ENCODE results near the gene LIMCH1.
"Not testable (repeated sequence)": the region's sequence is repeated elsewhere in the genome, so short reads cannot be mapped to it uniquely, and the experiment has no call there.

The LIMCH1 gene, protein sequence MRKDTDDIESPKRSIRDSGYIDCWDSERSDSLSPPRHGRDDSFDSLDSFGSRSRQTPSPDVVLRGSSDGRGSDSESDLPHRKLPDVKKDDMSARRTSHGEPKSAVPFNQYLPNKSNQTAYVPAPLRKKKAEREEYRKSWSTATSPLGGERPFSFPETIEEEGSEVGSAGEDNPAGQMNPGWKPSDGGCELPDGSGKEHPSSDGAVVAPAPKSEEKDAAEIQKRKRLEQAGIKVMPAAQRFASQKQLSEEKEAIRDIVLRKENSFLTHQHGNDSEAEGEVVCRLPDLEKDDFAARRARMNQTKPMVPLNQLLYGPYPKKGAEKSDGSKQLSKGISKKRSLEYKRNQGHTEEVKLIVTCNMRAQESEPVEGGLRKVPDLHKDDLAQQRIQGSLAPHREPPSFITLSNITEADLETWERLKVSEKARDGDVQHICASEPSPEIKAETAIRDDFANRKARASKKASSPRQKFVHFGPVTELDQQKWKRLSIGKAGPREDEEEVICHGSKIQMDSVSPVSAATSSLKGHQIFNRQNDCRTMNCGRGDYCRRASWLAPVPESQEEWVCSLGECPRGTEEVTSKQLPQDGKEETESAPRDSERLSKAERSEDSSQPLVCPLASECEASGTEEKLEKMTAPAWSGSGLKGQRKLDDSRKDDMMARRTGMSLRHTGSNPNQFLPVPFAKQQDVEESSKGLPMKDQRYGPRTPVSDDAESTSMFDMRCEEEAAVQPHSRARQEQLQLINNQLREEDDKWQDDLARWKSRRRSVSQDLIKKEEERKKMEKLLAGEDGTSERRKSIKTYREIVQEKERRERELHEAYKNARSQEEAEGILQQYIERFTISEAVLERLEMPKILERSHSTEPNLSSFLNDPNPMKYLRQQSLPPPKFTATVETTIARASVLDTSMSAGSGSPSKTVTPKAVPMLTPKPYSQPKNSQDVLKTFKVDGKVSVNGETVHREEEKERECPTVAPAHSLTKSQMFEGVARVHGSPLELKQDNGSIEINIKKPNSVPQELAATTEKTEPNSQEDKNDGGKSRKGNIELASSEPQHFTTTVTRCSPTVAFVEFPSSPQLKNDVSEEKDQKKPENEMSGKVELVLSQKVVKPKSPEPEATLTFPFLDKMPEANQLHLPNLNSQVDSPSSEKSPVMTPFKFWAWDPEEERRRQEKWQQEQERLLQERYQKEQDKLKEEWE (N-terminal part only)

DNA sequence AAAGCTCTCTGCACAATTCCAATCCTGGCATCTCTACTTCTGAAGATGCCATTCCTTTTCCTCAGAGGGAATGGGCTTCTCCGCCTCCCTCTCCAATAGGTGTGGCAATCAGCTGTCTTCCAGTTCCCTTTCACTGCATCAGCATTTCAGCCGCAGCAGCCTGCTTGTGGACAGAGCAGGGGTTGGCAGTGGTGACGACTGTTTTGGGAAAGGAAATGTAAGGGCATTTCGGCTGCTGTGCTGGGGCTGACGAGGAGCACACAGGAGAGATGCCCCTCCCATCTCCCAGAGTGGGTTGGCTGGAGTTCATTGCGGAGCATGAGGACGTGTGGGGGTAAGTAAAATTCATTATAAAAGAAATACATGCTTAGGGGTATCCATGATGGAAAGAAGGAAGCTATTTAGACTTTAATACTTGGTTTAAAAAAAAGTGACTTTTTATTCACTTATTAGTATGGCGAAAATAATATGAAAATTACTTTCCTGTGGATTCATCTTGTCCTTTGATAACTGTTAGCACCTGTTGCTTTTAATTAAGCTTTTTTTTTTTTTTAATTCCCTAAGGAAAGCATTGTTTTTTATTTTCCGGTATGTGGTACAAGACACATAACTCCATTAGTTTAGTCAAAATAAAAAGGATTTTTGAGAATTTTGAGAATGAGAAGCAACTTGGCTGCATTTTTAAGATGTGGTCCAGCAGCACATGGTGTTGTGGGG lies at the start of gene LIMCH1:
Gene LIMCH1 (plus strand): TSS at position 141 of the 717 bp plus-strand sequence. CDS start 67,839 bp downstream, outside the sequence.
- DNase-seq: no peak

DNA sequence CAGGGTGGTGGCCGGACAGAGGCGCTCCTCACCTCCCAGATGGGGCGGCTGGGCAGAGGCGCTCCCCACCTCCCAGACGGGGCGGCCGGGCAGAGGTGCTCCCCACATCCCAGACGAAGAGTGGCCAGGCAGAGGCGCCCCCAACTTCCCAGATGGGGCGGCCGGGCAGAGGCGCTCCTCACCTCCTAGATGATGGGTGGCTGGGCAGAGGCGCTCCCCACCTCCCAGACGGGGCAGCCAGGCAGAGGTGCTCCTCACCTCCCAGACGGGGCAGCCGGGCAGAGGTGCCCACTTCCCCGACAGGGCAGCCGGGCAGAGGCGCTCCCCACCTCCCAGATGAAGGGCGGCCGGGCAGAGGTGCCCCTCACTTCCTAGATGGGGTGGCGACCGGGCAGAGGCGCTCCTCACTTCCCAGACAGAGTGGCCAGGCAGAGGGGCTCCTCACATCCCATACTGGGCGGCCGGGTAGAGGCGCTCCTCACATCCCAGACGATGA lies 46.8 kb upstream of the LIMCH1 start:
- DNase-seq: not testable (repeated sequence)

DNA sequence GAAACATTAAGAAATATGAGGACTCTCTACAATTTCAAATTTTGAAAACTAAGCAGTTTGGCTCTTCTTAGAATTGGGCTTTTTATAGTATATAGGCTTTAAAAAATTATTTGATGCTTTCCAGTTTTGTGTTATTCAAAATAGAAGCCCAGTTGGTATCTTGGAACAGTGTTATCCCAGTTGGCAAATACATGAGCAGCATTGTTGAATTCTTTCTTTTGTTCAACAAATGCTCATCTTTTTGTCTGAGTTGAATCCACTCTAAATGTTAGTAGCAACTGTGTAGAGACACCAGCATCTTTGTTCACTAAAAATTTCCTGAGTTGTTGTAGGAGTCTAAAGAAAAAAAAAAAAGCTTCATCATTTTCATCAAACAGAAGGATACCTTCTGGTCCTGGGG lies 41.0 kb upstream of the LIMCH1 start:
- DNase-seq: no peak

GRCh38 chr4:41498177-41498576 lies 39.8 kb upstream of the LIMCH1 start:
- no peak for DNase-seq

DNA sequence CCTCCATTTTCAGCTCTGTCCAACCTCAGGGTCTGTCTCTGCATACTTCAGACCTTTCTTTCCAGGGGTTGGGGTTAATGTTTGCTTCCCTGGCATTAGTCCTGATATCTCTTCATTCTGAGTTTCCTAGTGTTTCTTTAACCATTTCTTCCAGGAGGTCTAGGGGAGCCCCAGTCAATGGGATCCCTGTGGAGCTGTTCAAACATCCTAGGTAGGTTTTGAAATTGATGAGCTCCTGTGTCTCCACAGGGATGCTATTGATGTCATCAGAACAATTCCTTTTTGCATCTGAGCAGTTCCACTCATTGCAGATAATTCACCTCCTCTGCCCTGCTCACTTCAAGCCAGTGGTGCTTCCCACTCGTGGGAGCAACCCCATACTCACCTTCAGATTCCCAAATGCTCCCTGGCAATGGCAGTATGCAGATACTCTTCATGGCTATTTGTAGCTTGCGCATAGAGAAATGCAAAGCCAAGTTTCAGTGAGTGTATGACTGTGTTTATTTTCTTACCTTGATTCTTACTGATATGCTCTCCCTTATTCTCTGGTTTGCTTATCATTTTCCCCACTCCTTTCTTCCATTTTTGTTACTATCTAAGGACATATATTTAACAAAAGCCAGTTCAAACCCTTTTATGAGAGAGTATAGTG lies 33.7 kb upstream of the LIMCH1 start:
- no peak for DNase-seq

DNA sequence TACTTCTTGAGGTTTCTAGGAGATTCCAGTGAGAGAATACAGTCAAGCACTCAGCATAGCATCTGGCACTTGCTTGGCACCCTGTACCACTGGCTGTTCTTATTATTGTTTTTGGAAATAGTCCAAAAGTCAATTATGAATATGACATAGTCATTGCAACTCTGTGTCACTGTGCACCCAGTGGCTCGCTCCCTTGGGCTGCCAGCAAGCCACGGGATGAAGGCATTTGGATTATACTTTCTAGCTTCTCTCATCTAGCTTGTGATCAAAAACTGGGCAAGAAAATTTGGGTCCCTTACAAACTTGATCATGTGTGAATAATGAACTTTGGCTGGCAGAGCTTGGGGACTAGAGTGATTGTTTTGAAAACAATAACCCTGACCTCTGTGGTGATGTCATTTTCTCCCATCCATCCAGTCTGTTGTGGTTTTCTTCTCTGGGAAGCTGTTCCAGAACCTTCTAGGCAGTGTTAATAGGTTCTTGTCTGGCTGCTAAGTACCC lies 32.7 kb upstream of the LIMCH1 start:
- no peak for DNase-seq

DNA sequence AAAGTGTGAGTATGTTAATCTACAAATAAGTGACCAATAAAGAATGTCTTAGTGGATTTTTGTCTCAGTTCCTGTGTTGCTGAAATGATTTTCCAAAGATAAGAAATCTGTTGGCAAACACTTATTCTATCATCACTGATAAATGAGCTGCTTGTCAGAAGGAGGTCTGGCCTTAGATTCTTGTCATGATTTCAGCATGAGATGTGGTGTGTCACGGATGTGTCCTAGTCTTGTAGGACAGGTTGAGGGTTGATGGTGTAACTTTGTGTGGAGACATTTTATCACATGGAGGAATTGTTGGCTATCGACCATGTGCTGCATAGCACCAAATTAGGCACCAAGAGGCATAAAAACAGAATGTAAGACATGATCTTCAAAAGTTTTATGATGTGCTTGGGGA lies 31.8 kb upstream of the LIMCH1 start:
- no peak for DNase-seq

DNA sequence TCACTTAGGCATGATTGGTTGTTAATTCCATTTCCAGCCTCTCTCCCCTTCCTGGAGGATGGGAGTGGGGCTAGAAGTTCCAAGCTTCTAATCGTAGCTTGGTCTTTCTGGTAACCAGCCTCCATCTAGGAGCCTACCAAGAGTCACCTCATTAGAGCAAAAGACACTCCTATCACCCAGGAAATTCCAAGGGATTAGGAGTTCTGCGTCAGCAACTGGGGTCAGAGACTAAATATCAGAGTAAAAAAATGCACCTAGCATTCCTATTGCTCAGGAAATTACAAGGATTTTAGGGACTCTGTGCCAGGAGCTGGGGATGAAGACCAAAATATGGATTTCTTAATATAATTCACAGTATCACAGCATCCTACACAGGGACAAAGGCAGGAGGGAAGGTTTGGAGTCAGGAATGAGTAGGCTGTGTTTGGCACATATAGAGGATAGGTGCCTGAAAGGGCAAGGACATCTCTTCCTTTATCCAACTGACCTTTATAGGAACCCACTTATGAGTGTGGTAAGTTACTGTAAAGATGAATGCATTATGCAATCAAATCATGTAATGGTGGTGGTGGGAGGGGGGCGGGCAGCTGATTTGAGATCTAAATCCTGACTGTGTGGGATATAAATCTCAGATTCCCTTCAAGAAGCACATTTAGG lies 30.5 kb upstream of the LIMCH1 start:
- DNase-seq: no peak

DNA sequence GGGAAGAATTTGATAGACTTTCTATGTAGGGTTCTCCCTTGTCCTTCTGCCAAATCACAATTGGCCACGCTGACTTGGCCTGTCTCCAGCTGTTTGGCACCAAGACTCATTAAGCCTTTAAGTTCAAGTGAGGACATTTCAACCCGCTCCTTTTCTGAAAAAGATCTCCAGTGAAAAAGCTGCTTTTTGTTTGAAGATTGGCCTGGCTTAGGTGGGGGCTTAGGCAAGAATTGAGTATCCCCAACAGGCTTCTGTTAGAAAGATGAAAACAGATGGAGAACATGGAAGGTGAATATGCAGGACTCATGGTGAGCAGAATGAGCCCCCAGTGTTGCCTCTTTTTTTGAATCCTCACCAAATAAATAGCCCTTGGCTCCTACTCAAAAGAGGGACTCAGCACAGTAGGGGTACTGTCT lies 28.5 kb upstream of the LIMCH1 start:
- DNase-seq: no peak

DNA sequence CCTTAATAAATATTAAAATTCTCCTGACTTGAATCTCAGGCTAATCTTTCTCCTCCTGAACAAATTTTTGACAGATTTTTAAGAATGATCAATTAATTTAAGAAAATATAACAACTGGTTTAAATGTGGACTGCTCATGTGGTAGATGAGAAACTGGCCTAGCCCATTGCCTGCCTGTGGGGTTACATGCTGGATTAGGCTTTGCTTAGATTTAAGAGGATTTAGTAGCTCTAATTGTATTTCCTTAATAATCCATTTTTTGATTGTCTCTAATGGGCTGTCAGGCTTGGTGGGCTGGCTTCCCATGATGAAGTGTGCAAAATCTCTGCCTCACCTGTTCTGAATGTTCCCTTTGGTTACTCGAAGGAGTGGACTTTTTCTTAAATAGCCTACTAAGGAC lies 27.8 kb upstream of the LIMCH1 start:
- DNase-seq: no peak

GRCh38 chr4:41512136-41512535 lies 25.8 kb upstream of the LIMCH1 start:
- no peak for DNase-seq

- DNase-seq: no peak
Measured at GRCh38 chr4:41512596-41512995, 25.4 kb upstream of the LIMCH1 start.

GRCh38 chr4:41514169-41514568 lies 23.8 kb upstream of the LIMCH1 start:
- no peak for DNase-seq

- DNase-seq: no peak
Measured at GRCh38 chr4:41514766-41515481, 23.0 kb upstream of the LIMCH1 start.

DNA sequence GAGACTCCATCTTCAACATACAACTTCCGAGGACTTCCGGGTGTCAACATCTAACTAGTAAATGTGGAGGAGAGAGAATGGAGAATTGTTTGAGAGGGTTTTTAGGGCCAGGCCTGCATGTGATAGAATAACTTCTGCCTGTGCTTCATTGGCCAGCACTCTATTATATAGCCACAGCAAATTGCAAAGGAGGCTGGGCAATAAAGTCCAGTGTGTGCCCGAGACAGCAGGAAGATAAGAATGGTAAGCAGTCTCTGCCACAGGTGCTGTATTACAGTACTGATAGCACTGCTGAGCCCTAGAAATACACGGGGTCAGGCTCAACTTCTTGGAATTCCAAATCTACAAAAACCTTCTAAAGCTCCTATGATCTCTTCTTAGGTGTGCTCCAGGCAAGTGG lies 20.8 kb upstream of the LIMCH1 start:
- no peak for DNase-seq

DNA sequence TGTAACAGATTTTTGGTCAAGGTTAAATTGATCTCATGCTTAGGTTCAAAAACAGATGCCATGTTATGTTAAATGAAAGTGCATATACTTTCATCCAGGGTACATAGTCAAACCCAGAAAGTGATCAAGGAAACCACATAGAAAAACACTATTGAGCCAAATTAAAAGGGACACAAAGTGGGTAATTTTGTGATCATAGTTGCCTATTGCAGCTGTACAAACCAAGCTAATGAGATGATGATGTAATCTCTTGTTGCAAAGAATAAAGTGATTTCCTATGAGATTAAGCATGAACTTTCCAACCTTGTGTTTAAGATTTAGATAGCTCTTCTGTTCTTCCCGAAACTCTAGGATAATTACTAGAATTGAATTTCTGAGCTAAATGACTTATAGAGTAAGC lies 20.2 kb upstream of the LIMCH1 start:
- DNase-seq: no peak

GRCh38 chr4:41524425-41524824 lies 13.5 kb upstream of the LIMCH1 start:
- DNase-seq: no peak

- DNase-seq: no peak
Measured at GRCh38 chr4:41525129-41525528, 12.8 kb upstream of the LIMCH1 start.

DNA sequence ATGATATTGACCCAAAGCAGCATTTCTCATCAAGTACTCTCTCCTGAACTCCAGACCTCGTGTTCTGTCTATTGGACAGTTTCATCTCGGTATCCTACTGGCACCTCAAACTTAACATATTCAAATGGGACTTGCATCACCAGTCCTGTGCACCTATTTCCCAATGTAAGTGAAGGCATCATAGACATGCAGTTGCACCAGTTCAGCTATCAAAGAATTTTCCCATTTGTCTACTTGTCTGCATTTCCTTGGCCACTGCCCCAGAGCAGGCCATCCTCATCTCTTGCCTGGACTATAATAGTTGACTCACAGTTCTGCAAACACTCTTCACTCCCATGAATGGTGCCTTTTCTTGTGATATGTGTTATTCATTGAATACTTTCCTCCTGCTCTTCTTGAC lies 11.3 kb upstream of the LIMCH1 start:
- DNase-seq: no peak

DNA sequence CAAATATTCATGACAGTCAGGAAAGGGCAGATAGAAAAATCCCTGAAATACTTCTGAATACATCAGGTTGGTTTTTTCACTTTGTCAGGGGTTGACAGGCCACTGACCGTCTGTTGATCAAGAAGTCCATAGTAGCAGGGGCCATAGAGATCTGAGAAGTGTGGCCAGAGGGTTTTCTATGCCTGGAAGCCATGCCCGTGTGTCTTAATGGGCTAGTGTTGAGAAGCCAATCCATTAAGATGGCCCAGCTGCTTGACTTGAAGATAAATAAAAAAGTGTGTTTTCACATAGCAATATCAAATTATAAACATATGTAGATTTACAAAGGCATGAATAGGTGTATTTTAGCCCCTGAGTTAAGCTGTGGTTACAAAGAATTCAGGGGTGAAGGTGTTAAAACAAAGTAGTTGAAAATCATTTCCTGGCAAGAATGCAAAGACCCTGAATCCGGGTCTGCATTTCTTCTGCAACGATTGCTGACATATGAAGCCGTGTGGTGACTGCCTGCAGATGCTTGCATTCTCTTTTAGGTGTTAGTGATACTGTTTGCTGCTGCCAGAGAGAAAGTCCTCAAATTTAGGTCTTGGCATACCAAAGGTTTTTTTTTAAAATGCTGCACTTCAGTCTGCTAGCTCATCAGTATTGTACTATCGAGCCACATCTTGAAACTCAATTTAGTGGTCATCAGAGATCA lies 9.3 kb upstream of the LIMCH1 start:
- no peak for DNase-seq
